HG02571 (cell line): ENCODE data around the gene TCF19.

Experiments used
- ATAC-seq: cut with Tn5 transposase; IDR thresholded peaks from one replicate; pipeline ENCODE4 v1.9.1; 2021; ENCODE audit warnings: mild to moderate bottlenecking, moderate library complexity; ENCODE audit not compliant: unreplicated experiment

TCF19 gene

DNA sequence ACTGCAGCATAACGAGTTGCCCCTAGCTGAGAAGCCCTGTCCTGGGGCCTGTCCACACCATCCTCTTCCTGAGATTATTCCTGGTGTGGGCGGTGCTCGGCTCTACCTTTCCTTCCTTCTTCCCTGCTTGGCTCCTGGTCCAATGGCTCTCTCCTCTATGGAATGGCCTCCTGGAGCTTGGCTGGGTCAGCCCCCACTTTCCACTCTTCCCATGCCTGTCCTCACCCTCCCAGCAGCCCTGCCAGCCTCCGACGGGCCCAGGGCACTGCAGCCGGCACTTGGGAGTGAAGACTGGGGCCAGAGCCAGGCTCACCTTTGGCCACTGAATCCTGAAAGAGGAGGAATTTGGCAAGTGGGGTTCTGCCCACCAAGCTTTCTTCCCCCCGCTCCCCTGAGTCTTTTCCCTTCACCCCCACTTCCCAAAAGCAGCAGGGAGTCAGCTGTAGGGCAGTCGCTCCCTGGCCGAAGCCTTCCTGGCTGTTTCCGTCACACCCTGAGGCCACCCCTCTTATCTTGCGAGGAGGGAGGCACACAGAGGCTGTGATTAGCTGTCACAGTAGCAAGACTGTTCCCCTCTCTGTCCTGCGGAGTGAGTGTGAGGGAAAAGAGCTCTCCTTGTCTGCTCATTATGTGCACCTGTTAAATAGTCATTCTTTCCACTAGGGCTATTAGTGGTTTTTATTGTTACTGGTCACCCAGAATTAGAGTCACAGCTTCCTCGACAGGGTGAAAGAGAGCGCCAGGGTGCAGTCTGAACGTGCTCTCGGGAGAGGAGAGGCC, 31.8 kb upstream of the TCF19 start:
- ATAC-seq = no peak

DNA sequence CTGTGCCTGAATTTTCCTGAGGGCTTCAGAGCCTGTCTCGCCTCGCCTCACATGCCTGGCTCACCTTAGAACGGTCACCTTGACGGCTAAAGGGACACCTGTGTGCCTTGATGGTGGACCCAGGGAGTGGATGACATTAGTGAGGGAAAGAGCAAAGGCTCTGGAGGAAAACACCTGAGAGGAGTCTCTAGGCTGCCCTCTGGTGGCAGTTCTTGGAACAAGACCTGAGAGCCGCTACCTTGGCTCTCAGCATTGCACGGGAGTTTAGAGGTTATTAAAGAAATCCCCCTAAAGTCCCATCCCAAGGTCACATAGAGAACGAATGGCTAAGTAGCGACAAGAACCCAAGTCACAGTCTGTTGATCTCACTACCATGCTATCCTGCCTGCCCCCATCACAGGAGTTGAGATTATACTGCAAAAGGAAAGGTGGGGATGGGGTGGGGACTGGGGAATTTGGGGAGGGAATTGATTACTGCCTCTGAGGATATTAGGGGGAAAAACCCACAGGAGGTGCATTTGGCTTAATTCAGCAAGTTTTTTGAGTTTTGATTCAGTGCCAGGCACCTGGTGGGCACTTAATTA, 30.2 kb upstream of the TCF19 start:
- ATAC-seq = no peak

DNA sequence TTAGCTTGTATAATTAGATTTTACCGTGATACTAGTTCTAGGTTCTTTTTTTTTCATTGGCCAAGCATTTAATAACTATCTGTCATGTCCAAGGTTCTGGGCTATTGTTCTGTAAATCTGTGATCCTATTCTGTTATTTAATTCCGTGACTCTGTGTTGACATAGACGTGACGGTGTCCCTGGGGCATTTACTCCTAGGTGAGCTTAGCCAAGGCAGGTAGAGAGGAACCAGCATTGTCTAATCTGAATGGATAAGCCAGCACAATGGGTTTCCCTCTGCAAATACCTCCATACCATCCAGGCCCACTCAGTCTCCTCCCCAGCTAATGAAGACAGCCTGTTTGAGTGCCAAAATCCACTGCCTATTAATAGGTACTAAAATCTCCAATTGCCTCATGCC, 29.3 kb upstream of the TCF19 start:
- no peak for ATAC-seq

DNA sequence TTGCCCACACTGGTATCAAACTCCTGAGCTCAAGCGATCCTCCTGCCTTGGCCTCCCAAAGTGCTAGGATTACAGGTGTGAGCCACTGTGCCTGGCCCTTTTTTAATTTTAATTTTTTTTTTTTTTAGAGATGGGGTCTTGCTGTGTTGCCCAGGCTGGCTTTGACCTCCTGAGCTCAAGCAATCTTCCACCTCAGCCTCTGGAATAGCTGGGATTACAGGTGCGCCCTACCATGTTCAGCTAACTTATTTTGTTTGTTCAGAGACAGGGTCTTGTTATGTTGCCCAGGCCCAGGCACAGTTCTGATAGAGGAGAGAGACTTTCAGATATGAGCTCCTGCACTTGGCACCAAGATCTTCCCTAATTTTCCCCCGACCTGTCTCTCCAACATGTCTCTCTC, 27.6 kb upstream of the TCF19 start:
- no peak for ATAC-seq

DNA sequence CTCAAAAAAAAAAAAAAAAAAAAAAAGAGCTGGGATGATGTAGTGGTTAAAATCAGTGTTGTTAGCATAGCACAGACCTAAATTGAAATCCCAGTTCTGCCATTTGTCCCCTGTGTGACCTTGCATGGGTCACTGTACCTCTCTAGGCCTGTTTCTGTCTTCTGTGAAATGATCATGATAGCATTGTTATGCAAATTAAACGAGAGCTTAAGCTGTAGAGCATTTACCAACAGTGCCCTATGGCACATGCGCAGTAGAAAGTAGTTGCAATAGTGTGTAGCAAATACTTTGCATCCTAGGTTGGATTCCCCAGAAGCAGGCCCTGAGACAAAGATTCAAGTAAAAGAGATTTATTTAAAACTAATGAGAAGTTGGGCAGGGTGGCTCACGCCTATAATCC, 26.8 kb upstream of the TCF19 start:
- no peak for ATAC-seq

DNA sequence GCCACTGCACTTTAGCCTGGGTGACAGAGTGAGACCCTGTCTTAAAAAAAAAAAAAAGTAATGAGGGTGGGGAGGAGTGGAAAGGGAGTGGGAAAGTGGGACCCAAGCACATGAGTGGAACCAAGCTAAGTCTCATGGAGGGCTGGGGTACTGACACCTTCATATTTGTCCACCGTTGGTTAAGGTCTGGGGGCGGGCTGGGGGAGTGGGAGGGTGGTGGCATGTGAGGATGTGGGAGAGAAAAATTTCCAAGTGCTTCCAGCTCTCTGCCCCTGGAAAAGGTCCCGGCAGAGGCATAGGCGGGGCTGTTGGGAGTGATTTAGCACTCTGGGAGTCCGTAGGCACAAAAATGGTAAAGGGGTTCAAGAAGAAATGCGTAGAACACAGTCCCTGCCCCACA, 25.6 kb upstream of the TCF19 start:
- no peak for ATAC-seq

DNA sequence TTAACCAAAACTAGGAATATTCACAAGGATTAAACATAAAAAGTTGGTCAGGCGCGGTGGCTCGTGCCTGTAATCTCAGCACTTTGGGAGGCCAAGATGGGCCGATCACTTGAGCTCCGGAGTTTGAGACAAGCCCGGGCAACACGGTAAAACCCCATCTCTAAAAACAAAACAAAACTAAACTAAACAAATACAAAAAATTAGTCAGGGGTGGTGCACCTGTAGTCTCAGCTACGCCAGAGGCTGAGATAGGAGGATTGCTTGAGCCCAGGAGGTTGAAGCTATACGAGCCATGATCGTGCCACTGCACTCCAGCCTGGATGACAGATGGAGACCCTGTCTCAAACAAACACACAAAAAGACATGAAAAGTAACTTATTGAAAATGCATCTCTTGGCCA, 22.7 kb upstream of the TCF19 start:
- ATAC-seq = no peak

DNA sequence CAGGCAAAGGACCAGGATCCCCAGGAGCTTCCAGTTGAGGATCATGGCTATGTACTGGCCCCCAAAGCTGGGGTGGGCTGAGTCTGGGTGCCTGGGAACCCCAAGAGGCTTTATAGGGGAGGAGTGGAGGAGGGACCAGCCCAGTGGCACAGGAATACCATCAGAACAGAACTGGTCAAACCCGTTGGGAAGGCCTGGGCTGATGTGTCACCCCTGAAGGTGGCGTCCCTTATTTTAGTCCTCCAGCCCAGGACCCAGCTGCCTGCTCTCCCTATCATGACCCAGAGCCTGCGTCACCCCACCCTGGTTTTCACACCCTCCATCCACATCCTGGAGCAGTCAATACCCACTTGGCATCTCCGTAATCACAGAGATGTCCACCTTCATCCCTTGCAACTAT, 19.4 kb upstream of the TCF19 start, which contains the start of gene PSORS1C2:
TSS of gene PSORS1C2 (minus strand) at position 85 of the 400 bp plus-strand sequence. CDS start at position 45, 40 bp downstream.
- no peak for ATAC-seq

DNA sequence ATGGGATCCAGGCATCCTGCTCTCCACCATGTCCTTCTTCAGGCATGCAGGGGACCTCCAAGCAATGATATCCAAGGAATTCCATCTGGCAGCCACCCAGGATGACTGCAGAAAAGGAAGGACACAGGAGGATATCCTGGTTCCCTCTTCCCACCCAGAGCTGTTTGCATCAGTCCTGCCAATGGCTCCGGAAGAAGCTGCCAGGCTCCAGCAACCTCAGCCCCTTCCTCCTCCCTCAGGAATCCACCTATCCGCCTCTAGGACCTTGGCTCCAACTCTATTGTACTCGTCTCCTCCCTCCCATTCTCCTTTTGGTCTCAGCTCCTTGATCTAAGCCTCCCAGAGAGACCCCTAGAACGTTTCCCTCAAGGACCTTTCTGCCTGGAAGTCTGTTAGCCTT, 18.8 kb upstream of the TCF19 start:
- no peak for ATAC-seq

DNA sequence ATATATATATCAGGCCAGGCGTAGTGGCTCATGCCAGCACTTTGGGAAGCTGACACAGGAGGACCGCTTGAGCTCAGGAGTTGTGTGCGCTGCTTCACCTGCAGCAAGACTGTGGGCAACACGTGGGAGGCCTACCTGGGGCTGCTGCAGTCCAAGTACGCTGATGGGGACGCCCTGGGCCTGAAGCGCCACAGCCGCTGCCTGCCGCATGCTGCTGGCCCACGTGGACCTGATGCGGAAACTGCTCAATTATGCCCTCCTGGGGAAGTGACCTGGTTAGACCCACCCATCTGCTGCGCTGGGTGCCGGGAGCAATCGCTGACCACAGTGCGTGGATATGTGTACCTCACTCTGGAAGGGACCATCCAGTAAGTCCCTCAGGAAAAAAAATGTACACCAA, 17.7 kb upstream of the TCF19 start:
- ATAC-seq = no peak

DNA sequence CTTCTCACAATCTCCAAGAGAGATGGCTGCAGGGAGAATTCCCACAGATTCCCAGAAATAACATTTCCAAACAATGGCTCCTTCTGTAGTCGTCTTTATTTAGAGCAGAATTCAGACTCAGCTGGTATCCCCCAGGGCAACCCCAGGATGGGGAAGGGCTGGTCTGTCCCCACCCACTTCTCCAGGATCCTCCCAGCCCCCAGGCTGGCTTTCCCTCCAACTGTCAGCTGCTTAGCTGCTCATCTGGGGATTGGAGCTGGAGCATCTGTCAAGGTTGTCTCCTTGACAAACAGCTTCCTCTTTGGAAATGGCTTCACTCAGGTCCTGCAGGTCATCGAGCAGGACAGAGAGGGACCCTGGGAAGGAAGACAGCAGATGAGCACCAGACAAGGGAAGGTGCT, 16.0 kb upstream of the TCF19 start:
- ATAC-seq = no peak

DNA sequence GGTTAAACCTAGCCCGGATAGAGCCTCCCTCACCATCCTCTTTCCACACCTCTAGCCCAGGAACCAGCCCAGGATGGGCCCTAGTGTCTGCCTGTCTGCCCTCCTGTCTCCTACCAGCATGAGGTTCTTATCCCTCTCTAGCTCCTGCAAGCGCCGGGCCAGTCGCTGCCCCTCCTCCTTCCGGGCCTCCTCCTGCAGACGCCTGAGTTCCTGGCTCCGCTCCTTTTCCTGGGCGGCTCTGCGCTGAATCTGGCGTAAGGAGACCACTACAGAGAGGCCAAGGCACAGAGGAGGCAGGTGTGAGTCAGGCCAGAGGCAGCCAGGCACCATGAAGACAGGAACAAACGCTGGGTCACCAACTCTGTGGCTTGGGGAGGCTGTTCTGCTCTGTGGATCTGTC, 15.2 kb upstream of the TCF19 start:
- no peak for ATAC-seq

DNA sequence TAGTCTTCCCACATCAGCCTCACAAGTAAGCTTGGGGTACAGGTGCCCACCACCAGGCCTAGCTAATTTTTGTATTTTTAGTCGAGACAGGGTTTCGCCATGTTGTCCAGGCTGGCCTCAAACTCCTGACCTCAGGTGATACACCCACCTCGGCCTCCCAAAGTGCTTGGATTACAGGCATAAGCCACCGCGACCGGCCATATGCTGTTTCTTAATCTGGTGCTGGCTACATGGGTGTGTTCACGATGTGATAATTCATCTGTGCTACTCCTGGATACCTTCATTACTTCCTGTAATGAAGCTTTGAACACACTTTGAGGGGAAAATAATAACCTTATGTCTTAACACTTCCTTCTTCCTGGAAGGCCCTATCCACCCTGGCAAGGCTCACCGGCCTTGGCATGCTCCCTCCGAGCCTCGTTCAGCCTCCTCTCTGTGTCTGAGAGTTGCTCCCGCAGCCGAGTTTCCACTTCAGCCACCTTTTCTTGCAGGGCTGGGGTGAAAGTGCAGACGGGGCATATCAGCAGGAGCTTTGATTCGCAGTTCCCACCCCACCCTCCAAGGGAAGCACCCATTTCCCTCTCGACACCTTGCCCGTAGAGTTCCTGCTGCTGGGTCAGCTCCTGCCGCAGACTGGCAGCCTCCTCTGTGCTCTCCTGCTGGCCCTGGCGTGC, 14.0 kb upstream of the TCF19 start:
- ATAC-seq = no peak

DNA sequence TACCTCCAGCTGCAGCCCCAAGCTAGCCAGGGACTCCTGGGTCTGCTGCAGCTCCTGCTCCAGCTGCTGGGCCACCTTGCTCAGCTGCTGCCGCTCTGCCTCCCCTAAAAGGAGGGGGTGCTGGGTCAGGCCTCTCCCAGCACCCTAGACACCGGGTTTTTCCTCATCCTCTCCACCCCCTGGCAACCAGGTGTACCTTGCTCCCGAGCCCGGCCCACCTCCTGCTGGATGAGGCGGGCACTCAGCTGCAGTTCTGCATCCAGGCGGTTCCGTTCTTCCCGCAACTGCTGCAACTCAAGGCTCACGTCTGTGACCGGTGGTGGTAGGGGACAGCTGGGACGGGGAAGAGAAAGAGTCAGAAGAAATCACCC, 13.4 kb upstream of the TCF19 start:
- no peak for ATAC-seq

DNA sequence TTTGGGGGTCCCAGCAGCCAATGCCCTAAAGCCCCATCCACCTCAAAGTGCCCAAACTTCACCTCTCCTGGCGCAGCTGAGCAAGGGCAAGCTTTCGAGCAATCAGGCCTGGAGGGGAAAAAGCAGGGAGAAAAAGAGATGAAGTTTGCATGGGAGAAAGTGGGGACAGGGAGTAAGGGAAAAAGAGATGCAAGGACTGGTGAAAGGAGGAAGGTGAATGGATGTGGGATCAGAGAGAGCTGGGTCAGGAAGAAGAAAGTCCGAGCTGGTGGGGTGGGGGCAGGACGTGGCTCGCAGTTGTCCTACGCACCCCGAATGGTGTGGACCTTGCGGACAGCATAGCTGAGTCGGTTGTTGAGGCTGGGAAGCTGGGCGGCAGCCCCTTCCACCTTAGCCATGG, 13.0 kb upstream of the TCF19 start:
- no peak for ATAC-seq

DNA sequence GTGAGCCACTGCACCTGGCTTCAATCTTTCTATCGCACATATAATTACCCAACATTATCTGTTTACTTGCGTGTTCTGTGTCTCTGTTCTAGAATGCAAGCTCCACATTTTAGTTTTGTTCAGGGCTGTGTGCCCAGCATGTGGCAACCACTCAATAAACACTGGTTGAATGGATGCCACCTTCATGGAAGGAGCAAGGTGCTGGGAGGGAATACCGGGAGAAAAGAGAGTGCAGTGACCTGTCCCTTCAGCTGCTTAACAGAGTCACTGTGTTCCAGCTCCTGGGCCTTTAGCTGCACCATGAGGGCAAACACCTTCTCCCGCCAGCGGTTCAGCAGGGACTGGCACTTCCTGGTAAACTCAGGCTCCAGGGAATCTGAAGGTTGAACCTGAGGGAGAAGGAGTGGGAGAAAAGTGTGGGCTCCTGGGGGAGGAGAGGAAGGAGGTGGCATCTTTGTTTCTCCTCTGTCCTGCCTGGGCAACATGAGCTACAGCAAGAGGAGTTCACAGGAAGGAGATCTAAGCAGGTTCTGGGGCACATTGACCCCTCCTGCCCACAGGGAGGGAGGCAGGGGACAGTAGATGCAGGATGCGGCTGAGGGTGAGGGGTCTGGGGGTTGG, 8.5 kb upstream of the TCF19 start:
- no peak for ATAC-seq

DNA sequence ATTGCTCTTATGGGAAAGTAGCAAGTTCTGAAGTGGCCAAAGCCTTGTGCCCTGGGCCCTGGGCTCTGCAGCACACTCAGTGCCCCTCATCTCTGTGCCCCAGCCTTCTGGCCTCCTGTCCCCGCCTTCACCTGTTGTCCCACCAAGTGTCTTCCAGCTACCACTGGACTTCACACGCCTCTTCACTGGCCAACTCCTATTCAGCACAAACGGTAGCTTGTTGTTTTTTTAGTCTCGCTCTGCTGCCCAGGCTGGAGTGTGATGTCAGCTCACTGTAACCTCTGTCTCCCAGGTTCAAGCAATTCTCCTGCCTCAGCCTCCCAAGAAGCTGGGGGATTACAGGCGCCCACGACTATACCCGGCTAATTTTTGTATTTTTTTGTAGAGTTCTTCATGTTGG, 5.6 kb upstream of the TCF19 start:
- ATAC-seq = no peak

DNA sequence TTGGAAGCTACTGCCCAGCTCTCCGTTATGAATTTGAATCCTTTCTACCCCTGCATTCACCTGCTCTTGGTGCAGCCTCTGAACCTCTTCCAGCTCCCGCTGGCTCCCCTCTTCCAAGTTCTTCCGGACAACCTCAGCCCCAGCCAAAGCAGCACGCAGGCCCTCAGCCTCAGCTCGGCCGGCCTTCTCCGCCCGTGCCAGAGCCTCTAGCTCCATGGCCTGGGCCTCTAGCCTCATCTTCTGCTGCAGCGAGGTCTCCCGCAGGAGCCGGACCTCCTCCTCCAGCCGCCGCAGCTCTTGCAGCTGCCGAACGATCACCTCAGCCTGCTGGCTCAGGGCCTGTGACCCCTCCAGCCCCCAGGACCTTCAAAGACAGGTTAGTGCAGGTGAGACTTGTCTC, 4.0 kb upstream of the TCF19 start:
- no peak for ATAC-seq

DNA sequence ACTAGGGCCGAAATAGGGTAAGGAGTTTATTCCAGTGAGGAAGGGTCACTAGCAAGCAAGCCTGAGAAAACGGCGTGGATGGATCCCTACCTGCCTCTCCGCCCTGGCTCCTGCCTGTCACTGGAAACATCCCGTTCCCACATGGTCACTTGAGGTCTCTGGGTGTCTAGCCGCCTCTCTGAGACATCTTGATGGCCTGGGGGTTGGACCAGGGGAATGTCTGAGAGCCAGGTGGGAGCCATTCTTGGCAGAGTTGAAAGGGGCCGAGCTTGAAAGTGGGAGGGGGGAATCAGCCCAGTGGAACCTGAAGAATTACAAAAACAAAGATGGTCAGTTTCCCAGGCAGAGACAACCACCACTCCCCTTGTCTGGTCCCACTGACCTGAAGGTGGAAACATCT, 1.7 kb upstream of the TCF19 start:
- ATAC-seq = no peak

DNA sequence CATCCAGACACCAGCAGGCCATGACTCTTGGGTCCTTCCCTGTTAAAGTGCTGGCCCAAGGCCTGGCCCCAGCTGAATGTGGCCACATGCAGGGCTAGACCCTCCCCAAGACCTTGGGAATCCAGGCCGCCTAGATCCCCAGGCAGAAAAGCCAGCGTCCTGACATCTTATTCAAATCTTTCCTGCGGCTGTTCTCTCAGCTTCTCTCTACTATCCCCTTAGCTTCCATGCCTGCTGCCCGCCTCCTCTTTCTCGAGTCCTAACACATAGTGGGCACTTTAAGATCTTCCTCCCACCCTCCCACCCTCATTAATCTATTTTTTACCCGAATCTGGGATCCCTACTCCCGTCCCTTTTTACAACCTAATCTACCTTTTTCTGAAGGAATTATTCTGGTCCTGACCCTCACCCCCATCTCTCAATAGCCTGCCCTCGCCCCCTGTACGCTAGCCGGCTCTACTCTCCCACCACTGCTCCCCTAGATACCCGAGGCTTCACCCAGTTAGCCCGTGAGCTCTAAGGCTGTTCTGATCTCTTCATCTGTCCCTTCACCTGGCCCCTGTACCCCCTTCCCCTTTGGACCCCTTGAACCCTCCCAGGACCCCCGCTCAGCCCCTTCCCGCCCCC, 763 bp upstream of the TCF19 start, which contains the start of gene CCHCR1:
TSS of gene CCHCR1 (minus strand) at position 290 of the 627 bp plus-strand sequence. CDS start at position 88, 202 bp downstream.
- peak; percentile 3 for ATAC-seq
